Measurements from ENCODE around the gene SCNN1G.

SCNN1G gene

DNA sequence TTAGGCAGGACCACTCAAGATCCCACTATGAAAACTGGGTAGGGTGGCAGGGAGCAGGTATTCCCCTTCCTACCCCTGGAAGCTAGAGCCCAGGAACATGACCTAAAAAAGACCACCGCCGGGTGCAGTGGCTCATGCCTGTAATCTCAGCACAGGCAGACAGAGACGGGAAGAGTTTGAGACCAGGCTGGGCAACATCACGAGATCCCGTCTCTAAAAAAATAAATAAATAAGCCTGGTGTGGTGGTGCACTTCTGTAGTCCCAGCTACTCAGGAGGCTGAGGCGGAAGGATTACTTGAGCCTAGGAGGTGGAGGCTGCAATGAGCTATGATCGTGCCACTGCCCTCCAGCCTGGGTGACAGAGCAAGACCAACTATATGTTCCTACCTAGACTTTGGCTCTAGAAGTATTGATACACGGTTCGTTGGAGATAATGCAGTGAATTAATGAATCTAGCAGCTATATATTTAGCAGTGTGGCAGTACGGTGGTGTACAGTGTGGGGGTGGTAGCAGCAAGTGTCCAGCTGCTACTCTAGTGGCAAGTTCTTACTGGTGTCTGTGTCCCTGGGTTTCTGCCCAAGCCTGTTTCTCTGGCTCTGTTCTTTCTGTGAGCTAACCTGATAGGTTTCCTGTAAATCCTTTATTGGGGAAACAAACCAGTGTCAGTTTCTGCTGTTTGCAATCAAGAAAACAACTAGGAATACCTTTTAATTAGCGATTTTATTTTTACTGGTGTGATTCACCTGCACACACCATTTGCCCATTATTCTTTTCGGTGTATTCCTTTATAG is 30.0 kb upstream of the SCNN1G start:
- DNase-seq (ENCODE audit: low read depth) = no peak
- TF ChIP-seq, protein P1, sequence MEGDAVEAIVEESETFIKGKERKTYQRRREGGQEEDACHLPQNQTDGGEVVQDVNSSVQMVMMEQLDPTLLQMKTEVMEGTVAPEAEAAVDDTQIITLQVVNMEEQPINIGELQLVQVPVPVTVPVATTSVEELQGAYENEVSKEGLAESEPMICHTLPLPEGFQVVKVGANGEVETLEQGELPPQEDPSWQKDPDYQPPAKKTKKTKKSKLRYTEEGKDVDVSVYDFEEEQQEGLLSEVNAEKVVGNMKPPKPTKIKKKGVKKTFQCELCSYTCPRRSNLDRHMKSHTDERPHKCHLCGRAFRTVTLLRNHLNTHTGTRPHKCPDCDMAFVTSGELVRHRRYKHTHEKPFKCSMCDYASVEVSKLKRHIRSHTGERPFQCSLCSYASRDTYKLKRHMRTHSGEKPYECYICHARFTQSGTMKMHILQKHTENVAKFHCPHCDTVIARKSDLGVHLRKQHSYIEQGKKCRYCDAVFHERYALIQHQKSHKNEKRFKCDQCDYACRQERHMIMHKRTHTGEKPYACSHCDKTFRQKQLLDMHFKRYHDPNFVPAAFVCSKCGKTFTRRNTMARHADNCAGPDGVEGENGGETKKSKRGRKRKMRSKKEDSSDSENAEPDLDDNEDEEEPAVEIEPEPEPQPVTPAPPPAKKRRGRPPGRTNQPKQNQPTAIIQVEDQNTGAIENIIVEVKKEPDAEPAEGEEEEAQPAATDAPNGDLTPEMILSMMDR (IDR thresholded peaks at IDR 0.05; ENCODE audit: control insufficient read depth, insufficient read depth, low read depth, low read length, missing control alignments) = no peak
- no peak overlapping the region for H3K4me3 ChIP-seq (ENCODE audit: control insufficient read depth, low read depth, low read length)

DNA sequence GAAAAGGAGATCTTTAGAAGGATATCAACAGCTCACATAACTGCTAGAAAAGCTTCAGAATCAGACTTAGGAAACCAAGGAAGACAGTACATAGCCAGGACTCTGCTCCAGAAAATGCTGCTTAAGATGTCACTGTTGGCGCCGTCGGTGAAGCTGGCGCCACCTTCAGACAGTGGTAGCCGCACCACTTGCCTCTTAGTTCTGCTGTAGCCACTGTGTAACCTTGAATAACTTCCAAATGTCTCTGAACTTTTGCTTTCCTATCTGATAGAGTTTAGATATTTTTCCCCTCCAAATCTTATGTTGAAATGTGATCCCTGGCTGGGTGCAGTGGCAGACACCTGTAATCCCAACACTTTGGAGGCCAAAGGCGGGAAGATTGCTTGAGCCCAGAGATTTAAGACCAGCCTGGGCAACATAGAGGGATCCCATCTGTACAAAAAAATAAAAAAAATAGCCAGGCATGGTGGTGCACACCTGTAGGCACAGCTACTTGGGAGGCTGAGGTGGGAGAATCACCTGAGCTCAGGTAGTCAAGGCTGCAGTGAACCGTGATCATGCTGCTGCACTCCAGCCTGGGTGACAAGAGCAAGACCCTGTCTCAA is 27.0 kb upstream of the SCNN1G start:
- TF ChIP-seq, protein P1 (IDR thresholded peaks at IDR 0.05; ENCODE audit: control insufficient read depth, insufficient read depth, low read depth, low read length, missing control alignments) = peak; percentile 40
- H3K4me3 ChIP-seq (ENCODE audit: control insufficient read depth, low read depth, low read length) = no peak overlapping the region
- no peak for DNase-seq (ENCODE audit: low read depth)

GRCh38 chr16:23156110-23156509 is 26.4 kb upstream of the SCNN1G start:
- H3K4me3 ChIP-seq (ENCODE audit: control insufficient read depth, low read depth, low read length) = no peak overlapping the region
- TF ChIP-seq, protein P1 (IDR thresholded peaks at IDR 0.05; ENCODE audit: control insufficient read depth, insufficient read depth, low read depth, low read length, missing control alignments) = no peak
- DNase-seq (ENCODE audit: low read depth) = no peak

- DNase-seq (ENCODE audit: low read depth) = no peak
- TF ChIP-seq, protein P1 (IDR thresholded peaks at IDR 0.05; ENCODE audit: control insufficient read depth, insufficient read depth, low read depth, low read length, missing control alignments) = no peak
- no peak overlapping the region for H3K4me3 ChIP-seq (ENCODE audit: control insufficient read depth, low read depth, low read length)
Measured at GRCh38 chr16:23156946-23157460, 25.5 kb upstream of the SCNN1G start.

DNA sequence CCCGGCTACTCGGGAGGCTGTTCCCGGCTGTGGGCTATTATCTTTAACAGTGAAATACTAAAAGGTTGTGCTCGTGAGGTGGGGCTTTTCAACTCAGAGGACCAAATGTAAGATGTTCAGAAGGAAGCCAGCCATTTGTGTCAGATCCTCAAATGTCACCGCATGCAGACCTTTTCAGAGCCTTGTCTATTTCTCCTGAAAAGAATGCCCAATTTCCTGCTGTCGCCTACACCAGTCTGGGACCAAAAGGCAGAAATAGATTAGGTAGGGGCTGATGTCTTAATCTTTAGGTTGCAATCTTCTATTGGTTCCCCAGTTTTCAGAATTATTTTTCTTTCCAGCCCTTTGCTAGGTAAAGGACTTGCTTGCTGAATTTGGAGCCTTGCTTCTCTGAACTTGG is 24.4 kb upstream of the SCNN1G start:
- TF ChIP-seq, protein P1 (IDR thresholded peaks at IDR 0.05; ENCODE audit: control insufficient read depth, insufficient read depth, low read depth, low read length, missing control alignments) = no peak
- no peak overlapping the region for H3K4me3 ChIP-seq (ENCODE audit: control insufficient read depth, low read depth, low read length)
- DNase-seq (ENCODE audit: low read depth) = no peak

DNA sequence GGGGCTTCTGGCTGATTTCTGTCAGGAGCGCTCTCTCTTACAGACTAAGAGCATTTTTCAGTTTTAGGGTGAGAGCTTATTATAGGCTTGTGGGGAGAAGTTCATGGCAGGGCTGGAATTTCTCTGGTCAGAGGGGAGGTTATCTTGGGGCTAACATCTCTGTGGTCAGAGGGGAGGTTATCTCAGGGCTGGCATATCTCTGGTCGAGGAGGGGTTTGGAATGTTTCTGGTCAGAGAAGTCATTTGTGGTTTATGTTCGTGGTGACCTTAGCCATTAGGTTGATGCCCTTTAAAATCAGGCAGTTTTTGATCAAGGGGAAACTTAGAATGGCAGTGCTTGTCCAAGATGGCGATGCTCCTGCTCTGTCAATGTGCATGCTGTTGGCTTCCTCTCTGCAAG is 22.5 kb upstream of the SCNN1G start:
- DNase-seq (ENCODE audit: low read depth) = no peak
- TF ChIP-seq, protein P1 (IDR thresholded peaks at IDR 0.05; ENCODE audit: control insufficient read depth, insufficient read depth, low read depth, low read length, missing control alignments) = no peak
- no peak overlapping the region for H3K4me3 ChIP-seq (ENCODE audit: control insufficient read depth, low read depth, low read length)
